C4-2B (cell line): Measurements from ENCODE around the gene ELOF1.

Experiments used
- ZFX ChIP-seq: fragments of 450-650 bp; IDR thresholded peaks from 2 replicates; pipeline ENCODE4 v1.6.1; 2017
- TF ChIP-seq, protein P1 (sequence below): fragments of 450-650 bp; conservative IDR thresholded peaks from 2 replicates; pipeline ENCODE4 v1.5.1; 2017; ENCODE audit warnings: mild to moderate bottlenecking

DNA sequence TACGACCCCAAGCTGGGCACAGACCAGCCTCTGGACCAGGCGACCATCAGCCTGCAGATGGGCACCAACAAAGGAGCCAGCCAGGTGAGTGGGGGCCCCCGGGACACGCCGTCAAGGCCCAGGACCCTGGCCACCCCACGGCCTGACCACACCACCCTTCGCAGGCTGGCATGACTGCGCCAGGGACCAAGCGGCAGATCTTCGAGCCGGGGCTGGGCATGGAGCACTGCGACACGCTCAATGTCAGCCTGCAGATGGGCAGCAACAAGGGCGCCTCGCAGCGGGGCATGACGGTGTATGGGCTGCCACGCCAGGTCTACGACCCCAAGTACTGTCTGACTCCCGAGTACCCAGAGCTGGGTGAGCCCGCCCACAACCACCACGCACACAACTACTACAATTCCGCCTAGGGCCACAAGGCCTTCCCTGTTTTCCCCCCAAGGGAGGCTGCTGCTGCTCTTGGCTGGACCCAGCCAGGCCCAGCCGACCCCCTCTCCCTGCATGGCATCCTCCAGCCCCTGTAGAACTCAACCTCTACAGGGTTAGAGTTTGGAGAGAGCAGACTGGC lies 9.6 kb downstream of the ELOF1 start:
- TF ChIP-seq, protein P1, sequence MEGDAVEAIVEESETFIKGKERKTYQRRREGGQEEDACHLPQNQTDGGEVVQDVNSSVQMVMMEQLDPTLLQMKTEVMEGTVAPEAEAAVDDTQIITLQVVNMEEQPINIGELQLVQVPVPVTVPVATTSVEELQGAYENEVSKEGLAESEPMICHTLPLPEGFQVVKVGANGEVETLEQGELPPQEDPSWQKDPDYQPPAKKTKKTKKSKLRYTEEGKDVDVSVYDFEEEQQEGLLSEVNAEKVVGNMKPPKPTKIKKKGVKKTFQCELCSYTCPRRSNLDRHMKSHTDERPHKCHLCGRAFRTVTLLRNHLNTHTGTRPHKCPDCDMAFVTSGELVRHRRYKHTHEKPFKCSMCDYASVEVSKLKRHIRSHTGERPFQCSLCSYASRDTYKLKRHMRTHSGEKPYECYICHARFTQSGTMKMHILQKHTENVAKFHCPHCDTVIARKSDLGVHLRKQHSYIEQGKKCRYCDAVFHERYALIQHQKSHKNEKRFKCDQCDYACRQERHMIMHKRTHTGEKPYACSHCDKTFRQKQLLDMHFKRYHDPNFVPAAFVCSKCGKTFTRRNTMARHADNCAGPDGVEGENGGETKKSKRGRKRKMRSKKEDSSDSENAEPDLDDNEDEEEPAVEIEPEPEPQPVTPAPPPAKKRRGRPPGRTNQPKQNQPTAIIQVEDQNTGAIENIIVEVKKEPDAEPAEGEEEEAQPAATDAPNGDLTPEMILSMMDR = no peak
- no peak for TF ChIP-seq ZFX
